Ovary (tissue), 9 donors: ENCODE measurements around the gene SASH3. TPM values are rescaled to one million over a fixed set of nuclear protein-coding genes. Genes with fewer than 3 reads are reported as not detected.

Experiments used
- DNase-seq, 5 donors: peaks; one replicate each; pipeline ENCODE4 v3.0.0-alpha.2; 2019 to 2020
- H3K27ac ChIP-seq, 2 donors: fragments of 200-600 bp; one replicate each; pipeline versions ENCODE4 v1.5.1 to v1.8.0; 2019 to 2022
- H3K27me3 ChIP-seq: fragments of 200-600 bp; one replicate; pipeline ENCODE4 v1.8.0; 2022
- H3K36me3 ChIP-seq: fragments of 200-600 bp; sonication (generic); one replicate; pipeline ENCODE4 v1.5.1; 2019
- H3K4me1 ChIP-seq: one replicate; pipeline ENCODE4 v1.8.1; 2013; ENCODE audit warnings: mild to moderate bottlenecking, moderate library complexity; ENCODE audit not compliant: insufficient read depth
- H3K4me3 ChIP-seq: fragments of 200-600 bp; sonication (generic); one replicate; pipeline ENCODE4 v1.5.1; 2017
- H3K9me3 ChIP-seq, 2 donors: fragments of 200-600 bp in 1 of 2; sonication (generic) in 1 of 2; one replicate each; pipeline versions ENCODE4 v1.5.1 to v1.8.1; 2013 to 2019; ENCODE audit warnings: mild to moderate bottlenecking in 1 of 2, moderate library complexity in 1 of 2
- CTCF ChIP-seq, 3 donors: fragments of 450-650 bp in 2 of 3; fragments of 200-600 bp in 1 of 3; IDR thresholded peaks; one replicate each; pipeline versions ENCODE4 v1.5.1 to v1.8.0; 2016 to 2022; ENCODE audit warnings: antibody characterized with exemption in 3 of 3, mild to moderate bottlenecking in 1 of 3
- EP300 ChIP-seq: sonication (generic); formaldehyde crosslinking; IDR thresholded peaks from one replicate; pipeline ENCODE4 v1.6.1; 2017; ENCODE audit warnings: antibody characterized with exemption
- POLR2A ChIP-seq: fragments of 450-650 bp; IDR thresholded peaks from one replicate; pipeline ENCODE4 v1.6.1; 2017; ENCODE audit warnings: antibody characterized with exemption, mild to moderate bottlenecking, moderate library complexity
- WGBS, 3 donors: extraction: QIAGEN DNeasy Blood & Tissue Kit in 1 of 3; methylation state at CpG; one replicate each; pipeline versions ENCODE4 v1.1.5 to v1.1.7; 2013 to 2017; 5-methylcytosine and 5-hydroxymethylcytosine counted together
- intact Hi-C, 4 donors: fragments of 100-400 bp; cut with DNase I; formaldehyde crosslinking; loops; one replicate each; pipeline versions ENCODE4 v1.11.0 to v1.15.1; 2022 to 2023
- polyA plus RNA-seq, 2 donors: library from polyadenylated mRNA; stranded (reverse); fragments of 200-250 nt in 1 of 2; fragments of 350-450 nt in 1 of 2; fragmentation: Illumina TruSeq in 1 of 2; extraction: RNeasy Lipid Tissue Mini Kit (QIAGEN cat#74804) in 1 of 2; gene quantifications; one replicate each; pipeline ENCODE4 v1.2.3, GENCODE V29; 2013 to 2014
- small RNA-seq: library from RNA; depleted of rRNA; stranded (forward); fragments of <200 nt; gene quantifications from one replicate; pipeline ENCODE3, GENCODE V24; 2016
- total RNA-seq, 7 donors: library from RNA; depleted of rRNA in 2 of 7; stranded (reverse); fragments of >200 nt in 2 of 7; fragmentation: NEBNext Ultra II Directional in 3 of 7; extraction: Animal tissue kit (Norgen Biotek cat#: 25700) in 3 of 7; gene quantifications; one replicate each; pipeline versions ENCODE4 v1.1.0 to v1.2.4, GENCODE V29; 2016 to 2023
- donor health status: DM: no; HTN: no; CAD: no; lungs with moderate emphysema.
- donor health status: DM: no; HTN: no; CAD: no.
- donor health status: Bipolar disorder and iron deficiency.
- donor health status: DM: yes; HTN: yes; CAD: no.
- donor health status: DM: no; HTN: no; CAD: no.
- donor health status: DM: yes; HTN: yes; CAD: no.

The SASH3 gene
- total and polyA plus RNA-seq, 9 donors = 1.8 to 8.2 (median 3.3) TPM

GRCh38 chrX:129842510-129843208 is 62.9 kb downstream of the SASH3 start:
- WGBS, 3 donors = 23 to 36% (median 27%) methylated on average over 17 of the region's 17 CpGs
- Histone ChIP-seq H3K4me3 (peak overlapping the region; percentile 65), H3K36me3 (no peaks in the 10 kb centered on the region), H3K4me1 (peaks cover 3% of the 10 kb centered on the region), H3K9me3 (no peaks in the 10 kb centered on the region), H3K27ac (no peak overlapping the region), H3K27me3 (no peaks in the 10 kb centered on the region)
- DNase-seq = peak; percentile 22 to 49 (median 32)
- TF ChIP-seq EP300 (no peak), POLR2A (no peak), CTCF (IDR thresholded peaks at IDR 0.05) (no peak)
- intact Hi-C loops = no loop called here

- Histone ChIP-seq H3K9me3 (no peaks in the 10 kb centered on the region), H3K4me1 (peaks cover 3% of the 10 kb centered on the region), H3K4me3 (peak overlapping the region; percentile 65), H3K27me3 (no peaks in the 10 kb centered on the region), H3K36me3 (no peaks in the 10 kb centered on the region), H3K27ac (peak overlapping the region in 1 of 2 donors; percentile 36)
- intact Hi-C loops = no loop called here
- WGBS, 3 donors = 31 to 35% (median 33%) methylated on average over 23 of the region's 23 CpGs
- DNase-seq = peak in 1 of 5 donors; percentile 45
- TF ChIP-seq CTCF (IDR thresholded peaks at IDR 0.05) = no peak
- TF ChIP-seq EP300 = no peak
- no peak for TF ChIP-seq POLR2A
Measured at GRCh38 chrX:129843209-129843458, 63.4 kb downstream of the SASH3 start.

DNA sequence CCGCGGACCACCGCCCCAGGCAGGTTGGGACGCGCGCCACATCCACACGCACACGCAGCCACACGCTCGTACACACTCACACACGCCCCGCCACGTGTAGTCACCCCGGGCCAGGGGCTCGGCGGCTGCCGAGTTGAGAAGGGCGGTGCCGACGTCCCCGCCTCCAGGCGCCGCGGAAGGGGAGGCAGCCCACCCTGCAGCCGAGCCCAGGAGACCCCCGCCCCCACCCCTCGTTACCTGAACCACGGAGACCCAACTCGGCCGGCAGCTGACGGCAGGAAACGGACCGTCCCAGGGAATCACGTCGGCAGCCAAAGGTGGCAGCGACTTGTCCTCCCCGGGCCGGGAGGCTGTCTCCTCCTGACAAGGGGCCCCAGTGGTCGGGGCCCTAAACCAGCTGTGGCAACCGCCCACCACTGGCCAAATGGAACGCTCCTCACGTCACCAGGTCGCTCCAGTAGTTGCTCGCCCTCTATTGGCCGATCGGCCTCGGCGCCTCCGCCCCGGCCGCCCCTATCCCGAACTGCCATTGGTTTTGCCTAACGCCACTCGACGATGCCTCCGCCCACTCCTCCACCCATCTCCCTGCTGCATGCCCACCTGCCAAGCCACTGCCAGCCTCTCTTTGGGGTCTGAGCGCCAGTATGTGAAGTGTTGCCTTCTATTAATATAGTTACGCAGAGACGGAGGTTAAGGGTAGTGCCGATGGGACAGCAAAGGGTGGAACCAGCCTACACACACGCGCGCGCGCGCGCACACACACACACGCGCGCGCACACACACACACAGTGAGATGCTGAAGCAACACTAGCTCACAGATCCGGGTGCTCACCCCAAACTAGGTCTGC is 63.9 kb downstream of the SASH3 start, which contains the start of gene ZDHHC9:
ZDHHC9 (minus strand) TSS at position 428 of the 848 bp plus-strand sequence. CDS start 1,941 bp downstream, outside the sequence.
- TF ChIP-seq EP300 = no peak
- peak; percentile 28 for TF ChIP-seq POLR2A
- WGBS, 3 donors = 38 to 45% (median 41%) methylated on average over 69 to 72 of the region's 72 CpGs
- no peaks in the 10 kb centered on the region for H3K27me3 ChIP-seq
- peak; percentile 81 to 91 (median 89) for DNase-seq
- H3K36me3 ChIP-seq = no peaks in the 10 kb centered on the region
- intact Hi-C loops = no loop called here
- no peaks in the 10 kb centered on the region for H3K9me3 ChIP-seq
- H3K4me1 ChIP-seq = peaks cover 3% of the 10 kb centered on the region
- H3K27ac ChIP-seq = peak within 1 kb of the TSS in 1 of 2 donors; percentile 36
- H3K4me3 ChIP-seq = peak within 1 kb of the TSS; percentile 65

Small RNAs within 50 kb of the gene (small RNA-seq; reads per million reads assigned to genes)
- gene RF00017 = not detected

Other genes starting within 250 kb of the SASH3 start
- 10 to 100 TPM; 14.8 to 54.8 (median 32.5) TPM for gene OCRL, start 239.7 kb upstream of the SASH3 start, total RNA-seq
- gene OCRL, start 239.7 kb upstream of the SASH3 start, polyA plus RNA-seq = 10 to 100 TPM; 23.3 to 49.8 TPM
- gene APLN, start 125.0 kb upstream of the SASH3 start, total RNA-seq = 10 to 100 TPM in 2 of 7 donors, 1 to 10 TPM in 4, under 1 TPM in 1; 0.72 to 14.5 (median 3.4) TPM
- 1 to 10 TPM; 1.3 to 3.6 TPM for gene APLN, start 125.0 kb upstream of the SASH3 start, polyA plus RNA-seq
- gene XPNPEP2, start 41.0 kb upstream of the SASH3 start, total RNA-seq = 1 to 10 TPM in 5 of 7 donors, under 1 TPM in 2; 0.28 to 6.4 (median 1.4) TPM
- 1 to 10 TPM in 1 of 2 donors, under 1 TPM in 1; 0.58 to 4.0 TPM for gene XPNPEP2, start 41.0 kb upstream of the SASH3 start, polyA plus RNA-seq
- 10 to 100 TPM in 6 of 7 donors, 1 to 10 TPM in 1; 8.9 to 27.8 (median 16.6) TPM for gene ZDHHC9, start 63.9 kb downstream of the SASH3 start, total RNA-seq
- gene ZDHHC9, start 63.9 kb downstream of the SASH3 start, polyA plus RNA-seq = 10 to 100 TPM in 1 of 2 donors, 1 to 10 TPM in 1; 8.3 to 34.6 TPM
- gene UTP14A, start 126.2 kb downstream of the SASH3 start, total RNA-seq = 10 to 100 TPM; 11.7 to 22.6 (median 15.6) TPM
- gene UTP14A, start 126.2 kb downstream of the SASH3 start, polyA plus RNA-seq = 10 to 100 TPM; 12.9 to 36.6 TPM
- gene BCORL1, start 202.7 kb downstream of the SASH3 start, total RNA-seq = 10 to 100 TPM in 5 of 7 donors, 1 to 10 TPM in 2; 3.3 to 45.1 (median 24.1) TPM
- gene BCORL1, start 202.7 kb downstream of the SASH3 start, polyA plus RNA-seq = 1 to 10 TPM; 6.1 to 9.3 TPM